T-helper 2 cell (primary cell): Measurements from ENCODE around the gene SLC15A1.

Experiments
- DNase-seq, 5 experiments: peaks; one replicate each; pipeline versions ENCODE4 v3.0.0 to v3.0.0-alpha.2; 2012 to 2022
- total RNA-seq, 2 donors: gene quantifications; one replicate each; lab custom pipeline; 2026; lab: John Stamatoyannopoulos, UW

SLC15A1 gene
- total RNA-seq, result 0 to 0.31 reads per million in 2 donors

GRCh38 chr13:98752467-98753290 is at the start of gene SLC15A1:
TSS of gene SLC15A1 (minus strand) at chr13:98752672. CDS start at chr13:98752598, 74 bp downstream.
- no peak for DNase-seq

GRCh38 chr13:98801626-98802418 is 49.4 kb upstream of the SLC15A1 start:
- no peak for DNase-seq

GRCh38 chr13:98800078-98800477 is 47.6 kb upstream of the SLC15A1 start:
- no peak for DNase-seq

GRCh38 chr13:98798849-98799645 is 46.6 kb upstream of the SLC15A1 start:
- DNase-seq, result no peak

- DNase-seq, result no peak
Measured at GRCh38 chr13:98797456-98797855, 45.0 kb upstream of the SLC15A1 start.

- no peak for DNase-seq
Measured at GRCh38 chr13:98796798-98797197, 44.3 kb upstream of the SLC15A1 start.

GRCh38 chr13:98796191-98796590 is 43.7 kb upstream of the SLC15A1 start:
- no peak for DNase-seq

GRCh38 chr13:98795220-98795619 is 42.7 kb upstream of the SLC15A1 start:
- no peak for DNase-seq

- no peak for DNase-seq
Measured at GRCh38 chr13:98794498-98794897, 42.0 kb upstream of the SLC15A1 start.

GRCh38 chr13:98792785-98793495 is 40.5 kb upstream of the SLC15A1 start:
- DNase-seq, result no peak

GRCh38 chr13:98792321-98792720 is 39.8 kb upstream of the SLC15A1 start:
- no peak for DNase-seq

- no peak for DNase-seq
Measured at GRCh38 chr13:98791611-98792010, 39.1 kb upstream of the SLC15A1 start.

- DNase-seq, result no peak
Measured at GRCh38 chr13:98787996-98788395, 35.5 kb upstream of the SLC15A1 start.

- DNase-seq, result no peak
Measured at GRCh38 chr13:98787173-98787572, 34.7 kb upstream of the SLC15A1 start.

GRCh38 chr13:98786023-98786422 is 33.6 kb upstream of the SLC15A1 start:
- no peak for DNase-seq

- DNase-seq, result no peak
Measured at GRCh38 chr13:98785405-98785804, 32.9 kb upstream of the SLC15A1 start.

- DNase-seq, result no peak
Measured at GRCh38 chr13:98784666-98785065, 32.2 kb upstream of the SLC15A1 start.

GRCh38 chr13:98783856-98784478 is 31.5 kb upstream of the SLC15A1 start:
- DNase-seq, result no peak

- no peak for DNase-seq
Measured at GRCh38 chr13:98782654-98783053, 30.2 kb upstream of the SLC15A1 start.

GRCh38 chr13:98781905-98782304 is 29.4 kb upstream of the SLC15A1 start:
- no peak for DNase-seq

- DNase-seq, result no peak
Measured at GRCh38 chr13:98781470-98781869, 29.0 kb upstream of the SLC15A1 start.

- no peak for DNase-seq
Measured at GRCh38 chr13:98781045-98781444, 28.6 kb upstream of the SLC15A1 start.
